GM10266 (cell line): ENCODE data around the gene FAM227B.
"Not testable (repeated sequence)": the region's sequence is repeated elsewhere in the genome, so short reads cannot be mapped to it uniquely, and the experiment has no call there.

Source experiments
- DNase-seq: peaks from one replicate; pipeline ENCODE4 v3.0.0; 2012; ENCODE audit errors: extremely low spot score
- TF ChIP-seq, protein P1 (sequence below): IDR thresholded peaks from 2 replicates; pipeline ENCODE4 v1.5.1; 2012; ENCODE audit warnings: mild to moderate bottlenecking, low read depth; ENCODE audit not compliant: control insufficient read depth, insufficient read depth; ENCODE audit errors: missing control alignments

The FAM227B gene

DNA sequence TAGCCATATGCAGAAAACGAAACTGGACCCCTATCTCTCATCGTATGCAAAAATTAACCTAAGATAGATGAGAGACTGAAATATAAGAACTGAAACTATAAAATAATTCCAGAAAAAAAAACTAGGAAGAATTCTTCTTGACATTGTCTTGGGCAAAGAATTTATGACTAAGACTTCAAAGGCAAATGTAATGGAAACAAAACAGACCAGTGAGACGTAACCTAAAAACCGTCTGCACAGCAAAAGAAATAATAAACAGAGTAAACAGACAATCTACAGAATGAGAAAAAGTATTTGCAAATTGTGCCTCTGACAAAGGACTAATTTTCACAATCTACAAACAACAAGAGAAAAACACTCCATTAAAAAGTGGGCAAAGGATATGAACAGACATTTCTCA lies 92.3 kb downstream of the FAM227B start:
- no peak for DNase-seq
- TF ChIP-seq, protein P1, sequence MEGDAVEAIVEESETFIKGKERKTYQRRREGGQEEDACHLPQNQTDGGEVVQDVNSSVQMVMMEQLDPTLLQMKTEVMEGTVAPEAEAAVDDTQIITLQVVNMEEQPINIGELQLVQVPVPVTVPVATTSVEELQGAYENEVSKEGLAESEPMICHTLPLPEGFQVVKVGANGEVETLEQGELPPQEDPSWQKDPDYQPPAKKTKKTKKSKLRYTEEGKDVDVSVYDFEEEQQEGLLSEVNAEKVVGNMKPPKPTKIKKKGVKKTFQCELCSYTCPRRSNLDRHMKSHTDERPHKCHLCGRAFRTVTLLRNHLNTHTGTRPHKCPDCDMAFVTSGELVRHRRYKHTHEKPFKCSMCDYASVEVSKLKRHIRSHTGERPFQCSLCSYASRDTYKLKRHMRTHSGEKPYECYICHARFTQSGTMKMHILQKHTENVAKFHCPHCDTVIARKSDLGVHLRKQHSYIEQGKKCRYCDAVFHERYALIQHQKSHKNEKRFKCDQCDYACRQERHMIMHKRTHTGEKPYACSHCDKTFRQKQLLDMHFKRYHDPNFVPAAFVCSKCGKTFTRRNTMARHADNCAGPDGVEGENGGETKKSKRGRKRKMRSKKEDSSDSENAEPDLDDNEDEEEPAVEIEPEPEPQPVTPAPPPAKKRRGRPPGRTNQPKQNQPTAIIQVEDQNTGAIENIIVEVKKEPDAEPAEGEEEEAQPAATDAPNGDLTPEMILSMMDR = no peak

DNA sequence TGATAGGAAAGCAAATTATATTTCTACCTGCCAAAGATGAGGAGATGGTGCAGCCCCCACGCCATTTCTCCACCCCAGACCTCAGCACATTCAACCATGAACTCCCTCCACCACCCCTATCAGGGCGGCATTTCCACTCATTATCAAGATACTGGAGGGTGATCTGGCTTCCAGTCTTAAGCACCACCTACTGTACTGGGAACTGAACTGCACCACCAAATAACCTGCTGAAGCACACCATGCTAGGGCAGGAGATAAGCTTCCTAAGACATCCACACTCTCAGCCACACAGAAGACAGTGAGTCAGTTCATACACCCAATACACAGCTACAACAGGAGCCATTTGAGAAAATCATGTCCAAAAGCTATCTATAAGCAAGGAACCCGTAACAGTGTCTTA lies 98.8 kb downstream of the FAM227B start:
- no peak for DNase-seq
- TF ChIP-seq, protein P1 = peak; percentile 11

DNA sequence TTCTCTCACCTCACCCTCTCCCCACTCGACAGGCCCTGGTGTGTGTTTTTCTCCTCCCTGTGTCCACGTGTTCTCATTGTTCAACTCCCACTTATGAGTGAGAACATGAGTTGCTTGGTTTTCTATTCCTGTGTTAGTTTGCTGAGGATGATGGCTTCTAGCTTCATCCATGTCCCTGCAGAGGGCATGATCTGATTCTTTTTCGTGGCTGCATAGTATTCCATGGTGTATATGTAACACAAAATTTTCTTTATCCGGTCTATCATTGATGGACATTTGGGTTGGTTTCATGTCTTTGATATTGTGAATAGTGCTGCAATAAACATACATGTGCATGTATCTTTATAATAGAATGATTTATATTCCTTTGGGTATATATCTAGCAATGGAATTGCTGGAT lies 107.9 kb downstream of the FAM227B start:
- DNase-seq = not testable (repeated sequence)

DNA sequence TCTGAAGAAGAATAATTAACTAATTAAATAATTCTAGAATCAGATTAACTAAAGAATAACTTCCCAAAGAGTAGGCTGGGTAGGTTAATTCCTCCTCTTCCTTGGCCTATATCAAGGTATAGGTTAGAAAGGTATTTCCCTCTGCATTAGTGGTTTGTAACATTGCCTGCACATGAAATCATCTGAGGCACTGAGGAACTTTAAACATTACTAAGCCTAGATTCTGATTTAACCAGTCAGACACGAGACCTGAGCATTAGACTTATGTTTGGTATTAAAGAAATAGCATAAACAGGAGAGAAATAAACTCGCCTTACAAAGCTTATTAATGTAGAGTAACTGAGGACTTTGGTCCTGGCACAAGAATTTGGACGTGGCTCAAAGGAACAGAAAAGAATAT lies 113.4 kb downstream of the FAM227B start:
- DNase-seq = no peak
- TF ChIP-seq, protein P1 = no peak

DNA sequence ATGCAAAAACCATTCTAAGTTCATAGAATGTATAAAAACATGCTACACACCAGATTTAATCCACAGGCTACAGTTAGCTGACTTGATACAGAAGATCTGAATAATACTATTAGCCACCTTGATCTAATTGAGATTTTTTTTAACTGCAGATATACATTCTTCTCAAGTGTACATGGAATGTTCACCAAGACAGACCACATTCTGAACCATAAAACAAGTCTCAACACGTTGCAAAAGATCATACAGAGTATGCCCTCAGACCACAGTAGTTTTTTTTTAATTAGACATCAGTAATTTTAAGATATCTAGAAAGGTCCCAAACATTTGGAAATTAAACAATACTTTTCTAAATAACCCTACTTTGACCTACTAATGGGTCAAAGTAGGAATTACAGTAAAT lies 114.3 kb downstream of the FAM227B start:
- TF ChIP-seq, protein P1 = no peak
- no peak for DNase-seq

DNA sequence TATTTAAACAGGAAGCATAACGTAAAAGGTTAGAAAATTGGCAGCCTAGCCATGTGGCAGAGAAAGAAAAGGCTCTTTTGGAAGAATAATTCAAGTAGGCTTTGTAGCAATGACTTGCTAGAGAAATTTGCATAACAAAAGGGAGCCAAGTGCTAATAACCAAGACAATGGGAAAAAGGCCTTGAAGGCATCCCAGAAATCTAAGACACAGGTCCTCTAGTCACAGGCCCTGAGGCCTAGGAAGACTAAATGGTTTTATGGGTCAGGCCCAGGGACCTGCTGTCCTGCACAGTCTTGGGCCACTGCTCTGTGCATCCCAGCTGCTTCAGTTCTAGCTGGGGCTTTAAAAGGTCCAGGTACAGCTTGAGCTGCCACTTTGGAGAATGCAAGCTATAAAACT lies 119.0 kb downstream of the FAM227B start:
- TF ChIP-seq, protein P1 = no peak
- no peak for DNase-seq

DNA sequence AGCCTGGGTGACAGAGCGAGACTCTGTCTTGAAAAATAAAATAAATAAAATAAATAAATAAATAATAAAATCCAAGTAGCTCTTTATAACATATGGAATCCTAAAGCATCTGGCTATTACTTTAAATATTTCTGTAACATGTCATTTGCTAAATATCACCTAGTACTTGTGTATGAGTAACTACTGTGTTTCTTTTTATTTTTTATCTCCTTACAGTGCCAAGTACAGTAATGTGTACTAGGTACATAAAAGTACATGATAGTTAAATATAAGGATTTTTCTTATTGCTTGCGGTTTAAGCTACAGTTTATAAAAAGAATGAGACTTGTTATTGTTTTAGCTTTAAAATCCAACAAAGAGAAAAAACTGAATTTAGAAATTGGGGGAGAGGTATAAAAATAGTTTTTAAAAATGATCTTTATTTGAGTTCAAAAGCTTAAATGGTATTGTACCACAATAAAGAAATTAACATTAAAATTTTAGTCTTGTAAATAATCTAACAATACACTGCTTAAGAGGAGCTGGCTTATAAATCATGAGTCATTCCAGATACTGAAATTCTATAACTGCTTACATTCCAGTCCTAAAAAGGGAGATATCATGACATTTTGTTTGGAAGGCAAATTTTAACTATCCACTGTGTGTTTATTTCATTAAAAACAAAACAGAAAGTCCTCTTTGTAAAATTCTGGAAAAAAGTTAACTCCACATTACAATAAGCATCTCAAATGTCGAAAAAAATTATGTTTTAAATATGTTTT lies 124.4 kb downstream of the FAM227B start:
- TF ChIP-seq, protein P1 = no peak
- no peak for DNase-seq

DNA sequence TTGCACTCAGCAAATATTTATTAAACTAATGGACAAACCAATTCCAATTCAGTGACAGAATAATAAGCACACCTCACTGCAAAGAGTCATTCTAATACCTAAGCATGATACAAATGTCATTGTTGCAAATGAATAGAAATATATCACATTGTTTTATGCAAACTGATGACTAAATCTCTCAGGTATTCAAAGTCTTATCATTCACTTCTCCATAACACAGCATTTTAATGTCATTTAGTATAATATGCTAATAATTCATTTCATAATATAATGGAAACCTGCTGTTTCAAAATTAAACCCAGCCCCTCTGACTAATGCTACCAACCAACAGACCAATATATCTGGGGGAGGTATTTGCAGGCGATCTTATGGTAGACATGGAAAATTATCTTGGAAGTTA lies 125.8 kb downstream of the FAM227B start:
- DNase-seq = no peak
- TF ChIP-seq, protein P1 = no peak
